Activated CD8-positive, alpha-beta memory T cell treated with anti-CD3 and anti-CD28 coated beads for 36 hours (primary cell): ENCODE data around the gene CHRDL2. TPM values are rescaled to one million over a fixed set of nuclear protein-coding genes. Genes with fewer than 3 reads are reported as not detected.

Experiments
- CTCF ChIA-PET: fragments of 350-600 bp; sonication (Branson Sonifier 250); formaldehyde crosslinking; loops from one replicate; lab custom pipeline; 2021; ENCODE audit warnings: antibody characterized with exemption; lab: Charles Lee
- POLR2A ChIA-PET: fragments of 350-600 bp; sonication (Branson Sonifier 250); formaldehyde crosslinking; loops from one replicate; lab custom pipeline; 2021; ENCODE audit warnings: antibody characterized with exemption; lab: Charles Lee
- total RNA-seq, 2 experiments: library from RNA; stranded (reverse); gene quantifications; one replicate each; pipeline ENCODE4 v1.2.3, GENCODE V29; 2021

The CHRDL2 gene
- total RNA-seq, 2 experiments from 2014 or later = not detected

DNA sequence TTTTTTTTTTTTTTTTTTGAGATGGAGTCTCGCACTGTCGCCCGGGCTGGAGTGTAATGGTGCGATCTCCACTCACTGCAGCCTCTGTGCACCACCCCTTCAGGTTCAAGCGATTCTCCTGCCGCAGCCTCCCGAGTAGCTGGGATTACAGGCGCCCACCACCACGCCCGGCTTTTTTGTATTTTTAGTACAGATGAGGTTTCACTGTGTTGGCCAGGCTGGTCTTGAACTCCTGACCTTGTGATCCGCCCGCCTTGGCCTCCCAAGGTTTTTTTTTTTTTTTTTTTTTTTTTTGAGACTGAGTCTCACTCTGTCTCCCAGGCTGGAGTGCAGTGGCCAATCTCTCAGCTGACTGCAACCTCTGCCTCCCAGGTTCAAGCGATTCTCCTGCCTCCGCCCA lies 19.4 kb upstream of the CHRDL2 start:
- CTCF ChIA-PET = interaction anchor here (1.0 to 2.9 kb wide), 2 partner anchors 11 to 48 kb away, joined by 3 to 9 read pairs; no protein-coding TSS in a partner anchor
- POLR2A ChIA-PET = interaction anchor here (0.9 kb wide), 2 partner anchors 18 to 199 kb away, joined by 6 to 8 read pairs; partner anchors contain the start of gene SPCS2

DNA sequence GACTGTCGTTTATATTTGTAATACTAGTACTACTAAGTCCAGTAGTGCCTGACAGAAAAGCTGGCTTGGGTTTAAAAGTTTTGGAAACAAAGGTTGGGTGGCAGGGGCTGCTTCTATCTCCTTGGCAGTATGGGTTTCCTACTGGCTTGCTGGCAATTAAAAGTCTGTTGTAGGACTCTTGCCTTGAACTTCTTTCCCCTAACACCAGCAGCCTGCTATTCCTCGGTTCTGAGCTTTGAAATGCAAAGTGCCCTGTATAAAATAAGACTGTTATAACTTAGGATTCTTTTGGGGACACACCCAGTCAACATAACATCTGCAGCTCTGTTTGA lies 18.7 kb upstream of the CHRDL2 start:
- ChIA-PET CTCF (interaction anchor here (0.8 to 2.9 kb wide), 3 partner anchors 10 to 48 kb away, joined by 3 to 9 read pairs (median 3); no protein-coding TSS in a partner anchor), POLR2A (interaction anchor here (0.9 kb wide), 2 partner anchors 19 to 200 kb away, joined by 6 to 8 read pairs; partner anchors contain the start of gene SPCS2)

DNA sequence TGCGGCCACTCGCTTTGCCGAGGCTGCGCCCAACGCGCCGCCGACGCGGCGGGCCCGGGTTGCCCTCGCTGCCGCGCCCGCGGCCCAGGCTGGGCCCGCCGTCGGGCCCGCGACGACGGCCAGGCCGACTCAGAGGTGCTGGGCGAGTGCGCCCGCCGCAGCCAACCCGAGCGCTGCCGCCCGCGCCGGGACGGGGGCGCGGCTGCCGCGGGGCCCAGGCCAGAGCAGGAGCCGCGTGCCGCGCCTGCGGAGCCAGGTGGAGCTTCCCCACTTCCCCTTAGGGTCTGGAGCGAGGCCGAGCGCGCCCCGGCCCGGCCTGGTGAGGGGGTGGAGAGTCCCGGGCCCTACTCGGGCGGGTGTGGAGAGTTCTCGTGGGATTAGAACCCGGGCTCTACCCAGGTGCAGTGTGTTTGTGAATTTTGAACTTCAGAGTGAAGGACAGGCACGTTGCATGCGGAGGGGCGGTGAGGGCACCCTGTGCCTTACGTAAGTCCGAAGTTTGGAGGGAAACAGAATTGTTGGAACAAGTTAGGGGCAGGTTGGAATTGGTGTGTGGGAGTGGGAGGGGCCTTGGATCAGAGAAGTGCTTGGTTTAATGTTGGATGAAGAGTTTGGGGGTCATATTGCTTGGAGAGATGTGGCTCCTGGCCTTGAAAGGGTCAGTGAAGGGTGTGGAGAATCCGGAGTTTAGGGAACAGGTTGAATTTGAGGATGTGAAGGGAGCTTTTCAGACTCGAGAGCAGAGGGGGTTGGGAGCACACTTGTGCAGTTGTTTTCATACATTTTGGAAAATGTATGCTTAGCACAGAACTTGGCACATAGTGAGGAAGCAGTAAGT lies 18.1 kb upstream of the CHRDL2 start:
- ChIA-PET POLR2A (interaction anchor here (0.6 to 1.0 kb wide), 3 partner anchors 12 to 210 kb away, joined by 5 to 8 read pairs (median 7); no protein-coding TSS in a partner anchor), CTCF (interaction anchor here (0.8 to 2.9 kb wide), 5 partner anchors 9 to 178 kb away, joined by 3 to 9 read pairs (median 4); no protein-coding TSS in a partner anchor)

DNA sequence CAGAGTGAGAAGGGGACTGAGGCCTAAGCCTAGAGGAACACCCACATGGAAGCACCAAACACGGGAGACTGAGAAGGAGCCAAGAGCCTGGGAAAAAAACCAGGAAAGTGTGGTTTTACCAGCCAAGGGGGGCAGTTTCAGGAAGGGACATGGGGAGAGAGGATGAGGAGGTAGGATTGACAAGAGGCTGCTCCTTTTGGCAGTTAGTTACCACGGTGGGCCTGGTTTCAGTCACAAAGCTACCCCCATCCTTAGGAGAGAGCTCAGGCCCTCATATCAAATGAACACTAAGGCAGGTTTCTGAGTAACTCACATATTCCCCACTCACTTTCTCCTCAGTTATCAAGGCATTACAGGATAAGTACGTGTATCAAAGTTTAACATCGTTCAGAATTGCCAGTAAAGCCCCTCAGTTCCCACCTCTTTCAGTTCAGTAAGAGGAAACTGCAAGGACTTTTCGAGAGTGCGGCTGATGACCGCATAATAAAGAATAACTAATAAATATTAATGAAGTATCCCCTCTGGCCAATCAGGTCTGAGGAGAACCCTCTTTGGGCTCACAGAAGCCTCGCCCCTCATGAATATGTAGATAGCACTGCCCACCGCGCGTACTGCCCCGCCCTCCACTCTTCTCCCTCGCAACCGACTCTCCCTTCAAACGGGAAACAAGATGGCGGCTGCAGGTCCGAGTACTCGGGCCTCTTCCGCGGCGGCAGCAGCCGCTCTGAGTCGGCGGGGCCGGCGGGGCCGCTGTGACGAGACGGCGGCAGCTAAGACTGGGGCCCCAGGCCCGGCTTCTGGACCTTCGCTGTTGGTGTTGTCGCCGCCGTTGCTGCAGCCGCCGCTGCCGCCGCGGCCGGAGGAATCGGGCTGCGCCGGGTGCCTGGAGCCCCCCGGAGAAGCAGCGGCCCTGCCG lies 17.2 kb upstream of the CHRDL2 start, which contains the start of gene RNF169:
TSS of gene RNF169 (plus strand) at position 639 of the 916 bp plus-strand sequence. CDS start at position 671, 32 bp downstream.
- ChIA-PET CTCF (interaction anchor here (0.6 to 2.9 kb wide), 5 partner anchors 9 to 178 kb away, joined by 3 to 9 read pairs (median 4); no protein-coding TSS in a partner anchor), POLR2A (interaction anchor here (0.6 to 1.0 kb wide), 3 partner anchors 8 to 209 kb away, joined by 3 to 7 read pairs (median 5); no protein-coding TSS in a partner anchor)

DNA sequence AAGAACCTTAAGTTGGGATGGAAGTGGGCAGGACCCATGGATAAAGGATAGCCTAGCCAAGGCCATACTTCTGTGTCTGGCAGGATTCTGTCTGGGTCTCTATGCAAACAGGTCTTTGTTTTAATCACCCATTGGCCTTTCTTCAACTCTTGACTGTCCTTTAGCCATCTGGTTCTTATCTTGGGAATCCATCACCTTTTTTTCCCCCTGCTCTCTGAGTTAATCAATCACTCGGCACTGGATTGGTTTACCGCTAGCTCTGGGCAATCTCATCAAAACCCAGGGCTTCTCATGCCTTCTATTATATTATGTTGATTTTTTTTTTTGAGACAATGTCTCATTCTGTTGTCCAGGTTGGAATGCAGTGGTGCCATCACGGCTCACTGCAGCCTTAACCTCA lies 15.6 kb upstream of the CHRDL2 start:
- CTCF ChIA-PET = no interaction called here
- POLR2A ChIA-PET = no interaction called here

DNA sequence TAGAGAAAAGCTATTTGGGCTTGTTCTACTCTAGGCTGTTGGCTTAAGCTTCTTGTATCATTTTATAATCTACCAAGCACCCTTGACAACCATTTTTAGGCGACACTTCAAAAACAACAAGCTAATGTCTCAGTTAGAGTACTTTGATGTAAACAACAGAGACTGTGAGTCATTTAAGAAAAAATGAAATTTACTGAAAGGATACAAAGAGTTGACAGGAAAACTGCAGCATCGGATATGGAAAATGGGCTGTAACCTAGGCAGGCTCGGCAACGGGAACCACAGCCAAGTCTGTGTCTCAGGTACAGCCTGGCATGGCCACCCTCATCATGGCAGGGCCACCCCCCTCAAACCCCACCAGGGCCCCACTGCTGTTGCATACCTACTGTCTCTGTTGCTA lies 13.1 kb upstream of the CHRDL2 start:
- CTCF ChIA-PET = interaction anchor here (0.7 to 1.2 kb wide), 2 partner anchors 17 to 43 kb away, joined by 3 read pairs; no protein-coding TSS in a partner anchor
- POLR2A ChIA-PET = no interaction called here

DNA sequence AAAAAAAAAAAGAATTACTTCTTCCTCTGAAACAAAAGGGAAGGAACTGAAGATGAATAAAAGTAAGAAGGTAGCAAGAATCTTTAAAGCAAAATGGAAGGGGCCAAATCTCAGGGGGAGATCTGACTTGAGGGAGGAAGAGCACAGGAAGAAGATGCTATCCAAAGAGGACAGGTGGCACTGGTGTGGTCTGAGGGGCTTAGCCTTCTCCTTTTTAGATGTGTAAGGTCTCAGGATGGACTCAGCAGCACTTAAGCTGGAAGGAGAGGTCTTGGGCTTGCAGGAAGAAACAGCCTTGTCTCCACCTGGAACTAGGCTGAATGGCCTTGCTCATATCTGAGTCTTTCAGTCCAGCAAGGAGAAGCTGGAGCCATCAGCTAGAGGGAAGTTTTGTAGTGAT lies 12.4 kb upstream of the CHRDL2 start:
- ChIA-PET POLR2A (no interaction called here), CTCF (no interaction called here)

DNA sequence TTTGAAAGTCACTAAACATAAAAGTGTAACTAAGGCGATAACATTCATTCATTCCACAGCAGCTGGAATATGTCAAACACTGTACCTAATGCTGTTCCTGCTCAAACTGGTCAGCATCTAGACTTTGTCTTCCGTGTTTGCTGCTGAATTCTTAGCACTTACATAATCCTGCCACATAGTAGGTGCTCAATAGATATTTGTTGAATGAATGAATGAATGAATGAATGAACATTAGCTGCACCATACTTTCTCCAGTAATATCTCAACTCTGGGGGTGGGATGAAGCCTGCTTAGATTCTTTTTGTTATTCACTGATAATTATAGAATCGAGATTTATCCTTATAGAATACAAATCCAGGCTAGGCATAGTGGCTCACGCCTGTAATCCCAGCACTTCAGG lies 10.8 kb upstream of the CHRDL2 start:
- ChIA-PET CTCF (interaction anchor here (0.6 kb wide), 1 partner anchor 388 kb away, joined by 4 read pairs; no protein-coding TSS in a partner anchor), POLR2A (no interaction called here)

DNA sequence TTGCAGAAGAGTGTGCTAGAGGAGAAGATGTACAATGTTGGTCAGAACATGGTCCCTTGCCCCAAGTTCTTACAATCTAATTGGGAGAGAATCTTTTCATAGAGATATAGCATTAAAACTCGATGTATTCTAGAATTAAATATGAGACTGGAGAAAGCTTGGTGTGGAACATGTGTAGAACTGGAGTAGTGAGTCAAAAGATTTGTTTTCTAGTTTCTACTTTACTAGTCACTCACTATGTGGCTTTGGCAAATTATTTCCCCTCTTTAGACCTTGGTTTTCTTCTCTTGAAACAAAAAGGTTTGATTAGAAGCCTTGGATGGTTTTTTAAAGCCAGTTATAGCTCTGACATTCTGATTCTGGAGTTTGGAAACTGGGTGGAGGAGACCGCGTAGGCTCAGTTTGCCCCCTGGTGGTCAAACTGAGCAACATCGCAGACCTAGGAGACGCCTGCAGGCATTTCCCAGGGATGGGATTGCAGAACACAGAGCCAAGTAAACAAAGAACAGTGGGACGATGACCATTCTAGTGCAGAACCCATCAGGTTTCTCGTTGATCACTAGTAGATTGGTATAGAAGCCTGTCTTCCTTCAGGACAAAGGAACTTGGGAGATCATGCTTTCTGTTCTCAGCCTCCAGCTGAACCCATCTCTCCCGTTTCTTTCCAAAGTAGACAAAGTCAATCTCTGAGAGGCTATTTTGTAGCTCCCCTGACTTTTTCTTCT lies 8.5 kb upstream of the CHRDL2 start:
- ChIA-PET CTCF (interaction anchor here (0.7 to 2.1 kb wide), 9 partner anchors 8 to 81 kb away, joined by 3 to 11 read pairs (median 5); partner anchors contain the start of genes CHRDL2 and RNF169), POLR2A (interaction anchor here (0.9 kb wide), 1 partner anchor 9 kb away, joined by 3 read pairs; the partner anchor contains the start of gene RNF169)

DNA sequence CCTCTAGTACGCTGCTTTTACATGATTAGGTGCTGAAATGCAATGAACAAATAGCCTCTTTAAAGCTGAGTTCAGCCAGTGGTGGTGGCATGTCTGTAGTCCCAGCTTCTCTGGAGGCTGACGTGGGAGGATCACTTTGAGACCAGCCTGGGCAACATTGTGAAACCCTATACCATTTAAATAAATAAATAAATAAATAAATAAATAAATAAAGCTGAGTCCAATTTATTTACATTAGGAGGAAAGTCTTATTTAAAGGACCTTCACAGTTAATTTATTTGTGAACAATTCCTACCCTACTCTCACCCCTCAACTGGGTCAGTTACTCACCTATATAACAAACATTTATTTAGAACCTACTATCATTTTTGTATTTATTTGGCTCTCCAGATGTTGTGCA lies 4.8 kb upstream of the CHRDL2 start:
- ChIA-PET CTCF (no interaction called here), POLR2A (no interaction called here)

DNA sequence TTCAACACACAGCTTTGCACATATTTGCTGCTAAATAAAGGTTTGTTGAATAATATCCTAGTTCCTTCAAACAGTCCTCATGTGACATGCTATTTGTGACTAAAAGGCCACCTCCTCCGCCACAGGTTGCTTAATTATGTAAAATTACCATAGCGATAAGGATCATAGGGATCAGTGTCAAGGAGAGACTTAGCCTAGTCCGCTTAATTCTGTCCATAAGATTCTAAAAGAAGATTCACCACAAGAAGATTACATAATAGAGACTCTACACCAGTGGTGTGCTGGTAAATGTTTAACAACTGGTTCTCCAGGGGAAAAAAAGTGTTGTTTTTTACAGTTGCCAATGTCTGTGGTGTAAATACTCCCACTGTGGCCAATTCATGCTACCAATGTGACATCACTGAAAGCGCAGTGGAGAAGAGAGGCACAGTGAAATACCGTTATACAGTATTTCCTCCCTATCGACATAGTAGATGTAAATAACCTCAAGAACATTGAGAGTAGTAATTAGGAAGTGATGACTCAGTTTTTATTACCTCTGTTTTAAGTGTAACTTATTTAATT lies 4.2 kb upstream of the CHRDL2 start:
- CTCF ChIA-PET = interaction anchor here (0.7 kb wide), 1 partner anchor 9 kb away, joined by 3 read pairs; no protein-coding TSS in a partner anchor

DNA sequence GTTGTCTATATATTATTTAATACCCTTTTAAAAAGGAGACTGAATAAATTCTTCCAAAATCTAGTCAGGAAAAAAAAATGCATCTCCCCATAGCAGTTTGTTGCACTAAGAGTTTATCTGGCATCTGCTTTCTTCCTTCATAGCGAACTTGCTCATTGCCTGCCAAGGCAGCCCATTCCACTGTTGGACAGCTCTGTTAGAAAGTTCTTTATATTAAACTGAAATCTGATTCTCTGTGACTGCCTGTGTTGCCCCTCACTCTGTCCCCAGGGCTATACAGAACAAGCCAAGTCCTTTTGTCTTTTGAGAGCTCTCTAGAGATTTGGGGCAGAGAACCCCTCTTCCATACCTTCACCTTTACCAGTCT lies 3.3 kb upstream of the CHRDL2 start:
- CTCF ChIA-PET = interaction anchor here (0.7 kb wide), 1 partner anchor 8 kb away, joined by 3 read pairs; no protein-coding TSS in a partner anchor
- POLR2A ChIA-PET = no interaction called here

More for the DNA sequence above, 4.2 kb upstream of the CHRDL2 start:
- POLR2A ChIA-PET = no interaction called here

DNA sequence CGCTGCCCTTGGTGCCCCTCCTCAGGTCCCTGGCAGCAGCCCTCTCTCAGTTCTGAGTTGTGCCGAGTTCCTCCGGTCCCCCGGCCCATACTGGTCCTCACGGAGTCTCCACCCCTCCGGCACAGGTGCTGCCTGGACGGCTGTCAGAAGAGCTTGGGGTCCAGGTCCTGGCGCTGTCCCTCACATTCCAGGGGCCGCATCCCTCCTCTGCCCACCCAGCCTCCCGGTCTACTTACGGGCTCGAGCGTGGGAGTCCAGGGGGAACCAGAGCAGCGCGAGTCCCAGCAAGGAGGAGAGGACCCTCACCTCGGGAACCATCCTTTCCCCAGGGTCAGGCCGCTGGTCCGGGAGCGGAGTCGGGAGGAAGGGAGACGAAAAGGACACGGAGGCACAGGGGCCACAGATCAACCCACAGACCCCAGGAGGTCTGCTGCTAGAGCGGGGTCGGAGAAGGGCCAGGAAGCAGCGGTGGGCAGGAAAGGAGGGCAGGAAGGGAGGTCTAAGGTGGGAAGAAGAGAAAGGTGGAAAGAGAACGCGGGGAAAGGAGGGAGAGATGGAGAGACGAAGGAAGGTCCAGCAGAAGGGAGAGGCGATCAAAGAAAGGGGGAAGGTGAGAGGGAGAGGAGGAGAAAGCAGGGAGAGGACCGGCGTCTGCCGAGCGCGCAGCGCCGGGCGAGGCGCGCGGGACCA lies 510 bp downstream of the CHRDL2 start:
- CTCF ChIA-PET = no interaction called here

DNA sequence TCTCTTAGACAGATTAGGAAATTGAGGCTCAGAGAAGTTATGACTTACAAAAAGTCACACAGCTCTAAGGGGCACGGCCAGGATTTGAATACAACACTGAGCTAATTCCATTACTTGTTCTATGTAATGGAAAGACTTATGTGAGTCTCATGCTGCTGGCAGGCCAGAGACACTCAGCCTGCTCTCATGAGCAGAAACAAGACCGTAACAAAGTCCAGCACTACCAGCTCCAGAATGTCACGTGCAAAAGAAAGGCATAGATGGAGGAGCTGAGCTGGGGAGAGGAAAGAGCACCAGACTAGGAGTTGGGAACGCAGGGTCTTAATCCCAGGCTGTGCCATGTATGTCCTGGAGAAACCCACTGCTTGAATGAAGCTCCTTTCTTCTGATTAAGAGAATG lies 1.8 kb downstream of the CHRDL2 start:
- POLR2A ChIA-PET = no interaction called here
- CTCF ChIA-PET = interaction anchor here (0.5 to 7.1 kb wide), 2 partner anchors 27 to 129 kb away, joined by 3 to 65 read pairs; no protein-coding TSS in a partner anchor

More for the DNA sequence above, 510 bp downstream of the CHRDL2 start:
- POLR2A ChIA-PET = no interaction called here

DNA sequence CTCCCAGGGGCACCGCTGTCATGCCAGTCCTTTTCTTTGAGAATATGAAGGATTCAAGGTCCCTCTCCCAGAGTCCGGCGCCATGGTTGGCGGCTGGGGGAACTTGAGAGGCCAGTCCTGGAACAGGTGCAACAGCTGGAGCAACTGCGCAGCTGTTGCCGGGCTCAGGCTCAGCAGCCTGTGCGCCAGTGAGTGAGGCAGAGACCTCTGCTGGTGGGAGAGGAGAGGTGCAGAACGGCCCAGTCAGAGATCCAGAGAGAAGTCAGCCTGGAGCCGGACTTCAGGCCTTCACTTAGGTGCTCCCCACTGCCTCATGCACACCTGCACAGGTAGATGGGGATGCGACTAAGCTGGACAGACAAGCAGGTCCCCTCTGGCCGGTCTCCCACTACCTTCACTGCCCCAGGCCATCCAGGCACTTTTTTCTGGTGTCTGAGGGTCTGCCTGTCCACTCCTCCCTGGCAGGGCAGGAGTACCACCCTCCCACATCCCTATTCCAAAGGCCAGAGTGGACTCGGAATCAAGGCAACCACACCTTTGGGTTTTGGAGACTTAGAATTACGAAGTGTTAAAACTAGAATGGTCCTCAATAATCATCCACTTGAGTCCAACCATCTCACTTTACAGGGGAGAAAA lies 4.6 kb downstream of the CHRDL2 start:
- POLR2A ChIA-PET = no interaction called here
- CTCF ChIA-PET = interaction anchor here (1.0 to 7.1 kb wide), 11 partner anchors 8 to 298 kb away, joined by 3 to 65 read pairs (median 3); no protein-coding TSS in a partner anchor

DNA sequence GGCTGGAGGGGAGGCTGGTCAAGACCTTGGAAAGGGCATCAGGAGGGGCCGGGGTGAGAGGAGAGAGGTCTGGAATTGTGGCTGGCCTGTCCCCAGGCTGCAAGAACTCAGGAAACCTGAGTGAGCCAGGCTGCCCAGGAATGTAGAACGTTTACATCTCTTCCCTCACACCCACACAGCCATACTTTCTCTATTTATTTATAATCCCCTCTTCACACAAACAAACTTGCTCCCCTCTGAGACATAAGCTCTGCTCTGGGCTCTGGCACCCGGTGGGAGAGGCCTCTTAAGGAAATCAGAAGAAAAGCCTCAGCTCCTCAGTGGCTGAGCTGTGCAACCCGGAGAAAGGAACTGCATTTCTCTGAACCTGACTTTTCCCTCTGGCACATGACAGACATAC lies 5.5 kb downstream of the CHRDL2 start:
- ChIA-PET CTCF (interaction anchor here (0.9 to 7.1 kb wide), 8 partner anchors 11 to 45 kb away, joined by 3 to 65 read pairs (median 4); no protein-coding TSS in a partner anchor), POLR2A (no interaction called here)
